ENCODE results near the gene ANKRD40.

Gene ANKRD40

DNA sequence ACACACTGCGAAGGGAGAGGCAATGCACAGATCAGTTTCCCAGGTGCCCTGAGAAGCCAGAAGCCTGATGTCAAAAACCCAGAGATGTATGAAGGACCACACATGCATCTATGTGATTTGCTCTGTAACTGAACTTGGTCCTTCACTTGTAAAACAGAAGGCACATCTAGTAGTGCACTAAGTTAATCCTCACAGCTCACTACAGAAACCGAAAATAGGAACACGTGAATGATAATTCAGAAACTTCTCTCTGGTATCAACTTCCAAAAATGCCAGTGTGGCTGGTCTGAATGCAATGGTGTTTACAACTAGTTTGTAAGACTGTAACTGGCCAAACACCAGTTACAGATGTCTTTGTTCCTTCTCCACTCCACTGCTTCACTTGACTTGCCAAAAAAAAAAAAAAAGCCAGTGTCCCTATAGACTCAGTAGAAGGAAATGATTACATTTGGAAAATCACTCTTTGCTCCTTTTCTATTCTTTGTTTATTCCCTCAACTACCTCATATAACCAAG is 11.3 kb downstream of the ANKRD40 start:
- no peak overlapping the region for H3K4me3 ChIP-seq (ENCODE audit: low read depth, low read length)
- no peak for TF ChIP-seq CTCF (IDR thresholded peaks at IDR 0.05; ENCODE audit: low read depth, low read length)

GRCh38 chr17:50693036-50693682 is 14.6 kb downstream of the ANKRD40 start:
- no peak for TF ChIP-seq CTCF (IDR thresholded peaks at IDR 0.05; ENCODE audit: low read depth, low read length)
- no peak overlapping the region for H3K4me3 ChIP-seq (ENCODE audit: low read depth, low read length)

DNA sequence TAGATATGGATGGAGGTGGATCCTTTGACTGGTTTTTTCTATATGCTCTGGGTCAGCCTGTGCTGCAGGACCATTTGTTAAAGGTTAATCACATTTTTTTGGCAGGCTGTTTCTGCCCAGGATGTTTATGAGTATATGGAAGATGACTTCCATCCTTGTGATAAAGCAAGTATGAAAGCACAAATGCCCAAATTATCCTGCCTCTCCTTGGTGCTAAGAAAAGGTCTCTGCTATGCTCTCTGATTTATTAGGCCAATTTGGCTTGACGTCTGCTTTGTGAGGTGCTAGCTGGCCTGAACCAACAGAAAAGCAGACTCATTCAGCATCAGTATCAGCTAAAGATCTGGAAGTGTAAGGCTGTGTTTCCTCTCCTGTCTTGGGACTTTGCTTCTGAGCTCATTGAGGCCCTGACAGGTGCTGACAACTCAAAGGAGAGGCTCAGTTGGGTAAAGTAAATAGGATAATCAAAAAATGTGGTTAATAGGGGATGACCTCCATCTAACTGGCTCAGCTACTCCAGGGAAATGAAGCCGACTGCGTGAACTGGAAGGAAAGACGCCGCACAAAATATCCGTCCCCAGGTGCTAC is 15.2 kb downstream of the ANKRD40 start:
- TF ChIP-seq CTCF (IDR thresholded peaks at IDR 0.05; ENCODE audit: low read depth, low read length): no peak

DNA sequence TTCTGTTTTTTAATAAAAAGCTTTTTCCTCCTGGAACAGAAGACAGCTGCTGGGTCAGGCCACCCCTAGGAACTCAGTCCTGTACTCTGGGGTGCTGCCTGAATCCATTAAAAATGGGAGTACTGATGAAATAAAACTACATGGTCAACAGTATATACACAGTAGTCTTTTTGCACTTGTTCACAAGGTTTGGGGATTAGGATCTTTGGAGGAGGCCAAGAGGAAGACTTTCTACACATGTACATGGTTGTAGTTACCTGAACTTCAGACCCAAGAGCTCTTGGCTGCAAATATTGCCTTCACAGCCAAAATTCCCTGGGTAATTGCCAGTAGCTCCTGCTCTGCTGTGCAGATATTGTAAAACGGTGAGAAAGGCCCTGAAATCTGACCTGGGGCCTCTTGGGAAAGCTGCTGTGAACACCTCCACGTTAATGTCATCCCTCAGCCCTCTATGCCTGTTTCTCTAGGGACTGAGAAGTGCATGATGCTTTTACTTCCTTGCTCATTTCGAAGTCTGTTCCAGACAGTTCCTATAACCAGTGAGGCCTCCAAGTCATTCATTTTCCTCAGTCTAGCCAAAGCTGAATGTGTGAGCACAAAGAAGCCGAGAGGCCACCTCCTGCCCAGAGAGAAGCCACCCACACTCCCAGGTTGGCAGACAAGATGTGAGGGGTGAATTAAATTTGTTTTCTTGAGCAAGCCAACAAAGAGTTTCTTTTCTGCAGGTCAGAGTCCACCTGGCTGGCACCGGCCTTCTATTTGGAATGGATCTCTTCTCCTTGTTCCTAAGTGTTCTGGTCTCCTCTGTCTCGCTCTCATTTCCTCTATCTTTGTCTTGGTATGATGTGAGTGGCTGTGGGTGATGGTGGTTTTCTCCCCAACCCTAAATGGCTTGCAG is 15.9 kb downstream of the ANKRD40 start:
- TF ChIP-seq CTCF (IDR thresholded peaks at IDR 0.05; ENCODE audit: low read depth, low read length): no peak
- no peak overlapping the region for H3K4me3 ChIP-seq (ENCODE audit: low read depth, low read length)

More for the DNA sequence above, 15.2 kb downstream of the ANKRD40 start:
- no peak overlapping the region for H3K4me3 ChIP-seq (ENCODE audit: low read depth, low read length)

DNA sequence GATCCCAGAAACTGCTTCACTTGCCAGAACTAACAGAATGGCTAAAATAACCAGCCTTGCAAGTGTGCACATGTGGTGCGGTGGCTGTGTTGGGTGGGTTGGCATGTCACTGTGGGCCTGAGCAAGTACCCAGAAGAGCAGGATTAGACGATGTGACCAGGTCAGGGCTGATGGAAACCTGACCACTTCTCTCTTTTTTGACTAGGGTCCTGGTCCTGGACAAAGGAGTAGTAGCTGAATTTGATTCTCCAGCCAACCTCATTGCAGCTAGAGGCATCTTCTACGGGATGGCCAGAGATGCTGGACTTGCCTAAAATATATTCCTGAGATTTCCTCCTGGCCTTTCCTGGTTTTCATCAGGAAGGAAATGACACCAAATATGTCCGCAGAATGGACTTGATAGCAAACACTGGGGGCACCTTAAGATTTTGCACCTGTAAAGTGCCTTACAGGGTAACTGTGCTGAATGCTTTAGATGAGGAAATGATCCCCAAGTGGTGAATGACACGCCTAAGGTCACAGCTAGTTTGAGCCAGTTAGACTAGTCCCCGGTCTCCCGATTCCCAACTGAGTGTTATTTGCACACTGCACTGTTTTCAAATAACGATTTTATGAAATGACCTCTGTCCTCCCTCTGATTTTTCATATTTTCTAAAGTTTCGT is 16.7 kb downstream of the ANKRD40 start:
- H3K4me3 ChIP-seq (ENCODE audit: low read depth, low read length): no peak overlapping the region
- no peak for TF ChIP-seq CTCF (IDR thresholded peaks at IDR 0.05; ENCODE audit: low read depth, low read length)

DNA sequence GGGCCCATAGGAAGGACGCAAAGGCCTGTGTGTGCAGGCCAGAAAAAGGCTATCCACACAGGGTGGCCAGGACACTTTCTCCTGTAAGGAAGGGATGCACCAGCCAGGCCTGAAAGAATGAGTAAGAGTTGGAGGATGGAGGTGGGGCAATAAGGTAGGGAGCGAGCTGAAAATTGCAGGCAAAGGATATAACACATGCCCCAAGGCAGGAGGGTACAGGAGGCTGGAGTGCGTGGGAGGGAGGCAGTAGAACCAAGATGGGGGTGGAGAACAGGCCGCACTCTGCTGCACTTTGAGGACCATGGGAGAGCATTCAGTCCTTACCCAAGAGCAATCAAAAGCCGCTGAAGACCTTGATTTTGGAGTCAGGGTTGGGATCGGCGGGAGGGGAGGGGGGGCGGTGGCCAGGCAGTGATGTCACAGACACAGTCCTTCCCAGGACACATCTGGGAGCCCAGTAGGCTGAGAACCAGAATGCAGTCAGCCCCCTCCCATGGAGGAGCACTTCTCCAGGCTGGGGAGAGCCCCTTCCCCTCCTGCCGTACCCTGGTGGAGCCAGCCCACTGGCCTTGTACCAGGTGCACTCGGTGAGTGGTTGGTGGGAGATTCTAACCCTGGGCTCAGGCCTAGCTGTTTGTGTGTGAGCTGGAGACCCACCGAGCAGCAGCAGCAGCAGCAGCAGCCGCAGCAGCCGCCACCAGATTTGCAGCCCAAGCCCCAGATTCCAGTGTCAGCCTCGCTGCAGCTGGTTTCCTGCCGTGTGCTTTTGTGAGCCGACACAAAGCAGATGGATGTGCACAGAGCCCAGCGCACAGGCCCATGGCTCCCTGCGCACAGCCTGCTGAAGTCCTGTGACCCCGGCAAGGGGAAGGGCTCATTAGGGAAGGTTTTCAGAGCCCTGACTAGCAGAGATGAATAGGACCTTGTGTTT is 17.5 kb downstream of the ANKRD40 start:
- H3K4me3 ChIP-seq (ENCODE audit: low read depth, low read length): no peak overlapping the region
- TF ChIP-seq CTCF (IDR thresholded peaks at IDR 0.05; ENCODE audit: low read depth, low read length): no peak

Data from WI38 (cell line).